HG03095 (cell line): ENCODE data around the gene DIPK1C.

ENCODE experiments used
- ATAC-seq: cut with Tn5 transposase; IDR thresholded peaks from one replicate; pipeline ENCODE4 v1.9.1; 2021; ENCODE audit warnings: moderate library complexity; ENCODE audit not compliant: unreplicated experiment

The DIPK1C gene

GRCh38 chr18:74454279-74454751, 2.8 kb downstream of the DIPK1C start:
- no peak for ATAC-seq

- ATAC-seq, result no peak
Measured at GRCh38 chr18:74453642-74454198, 3.4 kb downstream of the DIPK1C start.

DNA sequence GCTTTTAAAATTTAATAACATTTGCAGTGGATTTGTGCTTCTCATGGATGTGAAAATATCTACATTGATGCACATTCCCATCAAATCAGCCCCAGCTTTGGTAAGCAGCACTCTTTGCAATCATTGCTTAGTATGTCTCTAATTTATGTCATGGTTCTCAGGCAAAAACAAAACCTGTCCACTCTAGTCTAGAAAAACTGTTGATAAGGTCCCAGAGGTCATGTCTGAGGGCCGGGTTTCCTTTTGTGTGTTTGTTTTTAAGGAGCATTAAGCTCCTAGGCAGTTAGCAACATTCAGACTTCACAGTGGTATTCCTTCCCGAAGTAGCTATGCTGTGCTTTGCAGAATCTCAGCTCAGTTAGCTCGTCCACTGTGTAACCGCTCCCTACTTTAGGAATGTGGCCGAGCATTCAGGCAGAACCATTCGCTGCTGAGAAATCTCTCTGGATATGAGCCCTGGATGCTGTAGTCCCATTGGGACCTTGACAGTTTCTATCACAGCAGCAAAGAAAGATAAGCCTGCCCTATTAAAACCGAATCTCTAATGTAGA, 4.0 kb downstream of the DIPK1C start:
- no peak for ATAC-seq

DNA sequence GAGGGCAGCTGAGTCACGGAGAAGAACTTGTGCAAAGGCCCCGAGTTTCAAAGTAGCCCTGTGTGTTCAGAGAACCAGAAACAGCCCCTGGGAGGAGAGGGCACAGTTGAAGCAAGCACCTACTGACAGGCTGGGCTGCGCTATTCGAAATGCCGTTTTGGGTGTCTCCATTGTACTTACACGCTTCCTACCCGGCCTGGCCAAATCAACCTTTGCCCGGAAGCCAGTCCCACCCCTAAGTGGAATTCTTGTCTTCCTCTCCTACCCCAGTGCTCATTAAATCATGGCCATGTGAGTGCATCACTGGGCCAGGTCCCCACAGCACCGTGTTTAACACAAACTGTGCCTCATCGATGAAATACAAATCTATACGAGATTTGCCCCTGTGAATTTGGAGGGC, 6.0 kb downstream of the DIPK1C start:
- no peak for ATAC-seq

DNA sequence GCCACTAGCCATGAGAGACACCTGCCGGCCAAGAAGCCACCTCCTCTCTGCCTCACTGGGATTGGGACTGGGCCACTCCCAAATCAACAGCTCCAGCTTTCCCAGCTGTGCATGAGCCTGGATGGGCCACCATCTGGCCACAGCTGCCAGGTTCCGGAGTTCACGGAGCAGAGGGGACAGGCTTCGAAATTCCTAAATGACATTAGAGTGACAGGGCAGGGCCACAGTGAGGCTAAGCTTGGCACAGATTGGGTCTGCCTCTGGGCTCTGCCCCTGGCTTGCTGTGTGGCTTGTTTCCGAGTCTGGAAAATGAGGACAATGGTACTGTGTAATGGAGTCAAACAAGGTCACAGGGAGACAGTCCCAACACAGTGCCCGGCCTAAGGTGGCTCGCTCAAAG, 6.5 kb downstream of the DIPK1C start:
- no peak for ATAC-seq

DNA sequence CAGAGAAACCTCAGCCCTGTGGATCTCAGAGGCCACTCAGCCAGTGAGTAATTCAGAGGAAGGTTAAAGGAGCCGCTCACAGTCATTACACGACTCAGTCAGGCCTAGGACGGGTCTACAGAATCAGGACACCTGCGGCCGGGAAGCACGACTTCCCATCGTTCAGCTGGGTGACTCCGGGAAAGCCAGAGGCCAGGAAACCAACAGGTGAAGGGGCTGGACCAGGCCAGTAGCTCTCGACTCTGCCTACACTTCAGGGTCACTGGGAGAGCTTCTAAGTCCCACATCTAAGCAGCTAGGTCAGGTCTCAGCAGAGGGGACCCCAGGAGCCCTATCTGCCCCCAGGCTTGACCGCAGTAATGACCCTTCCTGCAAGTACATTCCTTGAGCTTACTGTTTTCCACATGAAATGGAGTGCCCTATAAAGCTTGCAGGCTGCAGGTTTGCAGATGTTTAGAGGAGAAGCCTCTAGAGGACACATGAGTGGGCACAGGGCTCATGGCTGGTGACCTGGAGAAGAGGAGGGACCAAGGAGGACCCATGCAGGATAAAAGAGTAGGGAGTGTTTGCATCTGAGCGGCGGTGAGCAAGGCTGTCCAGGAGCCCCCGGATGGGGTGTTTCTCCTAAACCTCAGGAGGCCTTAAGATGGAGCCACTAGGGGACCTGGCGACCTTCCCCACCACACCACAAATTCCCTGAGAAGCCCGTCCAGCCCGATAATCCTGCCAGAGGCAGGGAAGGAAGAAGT, 9.5 kb downstream of the DIPK1C start:
- no peak for ATAC-seq

- no peak for ATAC-seq
Measured at GRCh38 chr18:74446631-74447403, 10.3 kb downstream of the DIPK1C start.

GRCh38 chr18:74446178-74446577, 10.9 kb downstream of the DIPK1C start:
- ATAC-seq, result no peak

GRCh38 chr18:74445585-74445984, 11.5 kb downstream of the DIPK1C start:
- no peak for ATAC-seq

GRCh38 chr18:74444104-74444503, 13.0 kb downstream of the DIPK1C start:
- ATAC-seq, result no peak

- ATAC-seq, result no peak
Measured at GRCh38 chr18:74440808-74441427, 16.2 kb downstream of the DIPK1C start.

DNA sequence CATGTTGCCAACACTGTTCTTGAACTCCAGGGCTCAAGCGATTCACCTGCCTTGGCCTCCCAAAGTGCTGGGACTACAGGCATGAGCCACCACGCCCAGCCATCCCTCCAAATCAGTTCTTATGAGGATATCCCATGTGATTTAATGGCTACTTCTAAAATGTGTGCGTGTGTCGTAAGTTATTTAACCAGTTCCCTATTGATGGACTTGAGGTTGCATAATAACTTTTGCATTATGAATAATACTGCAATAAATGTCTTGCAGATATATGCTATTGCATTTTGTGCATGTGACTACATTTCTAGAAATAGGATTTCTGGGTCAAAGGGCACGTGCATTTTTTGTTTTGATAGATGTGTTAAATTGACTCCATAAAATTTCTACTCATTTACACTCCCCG, 19.0 kb downstream of the DIPK1C start:
- no peak for ATAC-seq

DNA sequence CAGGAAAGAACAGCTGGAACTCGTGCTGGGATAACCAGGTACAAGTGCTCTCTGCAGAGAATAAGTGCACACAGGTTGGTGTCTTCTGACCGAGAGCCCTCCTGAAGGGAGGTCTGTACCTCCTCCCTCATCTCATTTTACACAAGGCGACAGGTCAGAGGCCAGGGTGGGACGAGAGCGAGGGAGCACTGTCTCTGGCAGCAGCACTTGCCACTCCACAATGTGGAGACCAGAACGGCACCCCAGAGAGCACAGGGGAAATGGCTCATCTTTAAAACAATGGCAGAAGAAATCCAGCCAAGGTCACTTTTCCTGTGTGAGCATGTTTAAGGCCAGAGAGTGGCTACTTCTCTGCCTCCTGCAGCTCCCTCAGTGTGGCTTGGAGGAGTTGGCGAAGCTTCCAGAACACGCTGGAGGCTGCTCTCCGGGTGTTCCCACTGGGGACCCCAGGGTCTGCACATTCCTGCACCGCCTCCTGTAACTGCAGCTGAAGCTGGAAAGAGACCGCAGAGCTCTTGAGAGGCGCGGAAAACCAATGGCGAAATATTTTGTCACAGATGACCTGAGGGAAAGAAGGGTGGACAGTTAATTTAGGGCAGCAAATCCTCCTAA, 20.8 kb downstream of the DIPK1C start:
- no peak for ATAC-seq

DNA sequence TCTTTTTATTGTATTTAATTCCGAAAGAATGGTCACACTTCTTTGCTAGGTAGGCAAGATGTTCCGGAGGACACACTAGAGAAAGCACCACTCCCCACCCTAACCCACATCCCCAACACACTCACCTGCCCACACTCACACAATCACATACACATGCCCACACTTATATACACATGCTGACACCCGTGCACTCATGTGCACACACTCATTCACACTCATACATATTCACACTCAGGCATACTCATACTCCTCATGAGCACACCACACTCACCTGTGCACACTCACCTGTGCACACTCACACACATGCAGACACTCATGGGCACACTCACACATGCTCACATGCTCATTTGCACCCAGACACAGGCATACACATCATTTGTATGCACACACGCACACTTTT, 21.4 kb downstream of the DIPK1C start:
- ATAC-seq, result no peak

- no peak for ATAC-seq
Measured at GRCh38 chr18:74434466-74434865, 22.6 kb downstream of the DIPK1C start.

- ATAC-seq, result no peak
Measured at GRCh38 chr18:74430806-74431571, 26.1 kb downstream of the DIPK1C start.

- no peak for ATAC-seq
Measured at GRCh38 chr18:74430231-74430630, 26.9 kb downstream of the DIPK1C start.

GRCh38 chr18:74429096-74429495, 28.0 kb downstream of the DIPK1C start:
- no peak for ATAC-seq

DNA sequence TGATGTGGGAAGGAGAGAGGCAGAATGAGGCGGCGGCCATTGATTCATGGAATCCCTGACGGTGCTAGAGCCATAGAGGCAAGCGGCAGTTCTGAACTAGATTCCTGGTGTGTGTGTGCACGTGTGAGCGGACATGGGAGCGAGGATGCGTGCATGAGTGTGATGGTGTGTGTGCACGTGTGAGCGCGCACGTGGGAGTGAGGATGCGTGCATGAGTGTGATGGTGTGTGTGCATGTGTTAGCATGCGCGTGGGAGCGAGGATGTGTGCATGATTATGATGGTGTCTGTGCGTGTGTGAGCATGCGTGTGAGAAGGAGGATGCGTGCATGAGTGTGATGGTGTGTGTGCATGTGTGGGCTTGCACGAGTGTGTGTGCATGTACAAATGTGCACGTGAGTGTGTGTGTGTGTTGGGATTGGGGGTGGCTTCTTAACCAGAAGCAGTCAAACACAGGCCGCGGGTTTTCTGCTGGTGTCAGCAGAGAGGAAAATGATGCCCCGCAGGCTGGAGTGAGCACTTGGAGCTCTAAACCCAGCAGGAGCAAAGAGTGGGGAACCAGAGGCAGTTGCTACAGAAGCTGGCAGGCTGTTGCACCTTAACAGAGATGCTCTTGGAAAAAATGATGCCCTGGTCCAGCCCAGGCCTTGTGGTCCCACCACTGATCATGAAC, 29.5 kb downstream of the DIPK1C start:
- no peak for ATAC-seq

GRCh38 chr18:74425876-74426275, 31.2 kb downstream of the DIPK1C start:
- ATAC-seq, result no peak
